T-helper 2 cell treated with Interferon-gamma antibody and Interleukin-4, amounts not matched to agents 5 μg/mL and 100 μg/mL, for 36 hours (primary cell): ENCODE data around the gene AGFG1.
"Not testable (repeated sequence)": the region's sequence is repeated elsewhere in the genome, so short reads cannot be mapped to it uniquely, and the experiment has no call there.

Source experiments
- DNase-seq: peaks from one replicate; pipeline ENCODE4 v3.0.0; 2021; ENCODE audit warnings: low spot score
- H3K27ac Mint-ChIP-seq: one replicate; pipeline ENCODE4 v1.8.0; 2021; ENCODE audit warnings: mild to moderate bottlenecking, mixed read lengths
- H3K27me3 Mint-ChIP-seq: one replicate; pipeline ENCODE4 v1.8.0; 2021; ENCODE audit warnings: low read depth, mixed read lengths
- H3K36me3 Mint-ChIP-seq: one replicate; pipeline ENCODE4 v1.8.0; 2021; ENCODE audit warnings: low read depth, mixed read lengths
- H3K4me1 Mint-ChIP-seq: one replicate; pipeline ENCODE4 v1.8.0; 2021; ENCODE audit warnings: low read depth, mixed read lengths
- H3K4me3 Mint-ChIP-seq: one replicate; pipeline ENCODE4 v1.8.0; 2022; ENCODE audit warnings: mild to moderate bottlenecking, moderate library complexity, mixed read lengths
- H3K9me3 Mint-ChIP-seq: one replicate; pipeline ENCODE4 v1.8.0; 2021; ENCODE audit warnings: mixed read lengths

The AGFG1 gene

DNA sequence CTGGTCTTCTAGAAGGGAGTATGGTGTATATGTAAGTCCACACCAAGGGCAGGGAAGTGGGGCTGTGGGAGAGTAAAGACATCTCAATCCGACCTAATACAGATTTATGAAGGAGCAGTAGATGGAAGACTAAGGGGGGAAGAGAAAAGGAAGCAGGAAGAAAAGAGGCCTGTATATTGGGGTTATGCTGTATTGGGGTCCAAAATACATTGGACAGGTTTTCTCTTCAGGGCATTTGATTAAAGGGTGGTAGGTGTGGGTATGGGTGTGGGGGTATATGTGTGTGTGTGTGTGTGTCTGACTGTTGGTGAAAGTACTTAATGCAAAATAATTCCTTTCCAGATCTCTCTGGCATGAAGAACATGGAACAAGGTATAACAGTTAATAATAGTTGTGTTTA lies 93.1 kb downstream of the AGFG1 start:
- no peaks in the 10 kb centered on the region for H3K27me3 Mint-ChIP-seq
- peaks cover 2% of the 10 kb centered on the region for H3K36me3 Mint-ChIP-seq
- no peak overlapping the region for H3K4me3 Mint-ChIP-seq
- DNase-seq: no peak
- H3K9me3 Mint-ChIP-seq: no peaks in the 10 kb centered on the region
- no peak overlapping the region for H3K27ac Mint-ChIP-seq
- no peaks in the 10 kb centered on the region for H3K4me1 Mint-ChIP-seq

DNA sequence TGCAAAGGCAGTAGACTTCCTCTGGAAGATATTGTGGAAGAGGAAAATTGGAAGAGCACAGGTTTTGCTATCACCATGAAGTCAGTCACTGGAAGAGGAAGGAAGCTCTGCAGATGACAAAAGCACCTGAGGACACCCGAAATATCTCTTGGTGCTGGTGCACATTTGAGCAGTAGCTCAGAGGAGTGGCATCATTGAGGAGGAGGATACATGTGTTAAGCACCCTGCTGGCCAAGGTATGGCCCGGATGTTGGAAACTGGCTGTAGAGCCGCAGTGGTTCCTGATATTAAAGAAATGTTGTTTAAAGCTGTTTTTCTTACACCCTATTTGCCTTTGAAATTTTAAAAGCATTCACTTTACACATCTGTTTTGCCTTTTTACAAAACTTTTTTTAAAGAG lies 94.1 kb downstream of the AGFG1 start:
- Mint-ChIP-seq H3K9me3 (no peaks in the 10 kb centered on the region), H3K27ac (no peak overlapping the region), H3K4me3 (no peak overlapping the region), H3K27me3 (no peaks in the 10 kb centered on the region), H3K36me3 (peaks cover 2% of the 10 kb centered on the region), H3K4me1 (no peaks in the 10 kb centered on the region)
- DNase-seq: no peak

DNA sequence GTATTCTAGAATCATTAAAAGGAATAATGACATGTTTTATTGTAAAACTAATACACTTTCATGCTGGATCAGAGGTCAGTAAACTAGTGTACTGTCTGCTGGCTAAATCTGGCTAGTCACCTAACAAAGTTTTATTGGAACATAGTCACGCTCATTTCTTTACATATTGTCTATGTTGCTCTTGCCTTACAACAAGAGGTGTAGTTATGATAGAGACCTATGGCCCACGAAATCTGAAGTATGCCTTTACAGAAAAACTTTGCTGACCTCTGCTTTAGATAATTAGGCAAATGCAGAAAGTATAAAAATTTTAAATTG lies 96.9 kb downstream of the AGFG1 start:
- Mint-ChIP-seq H3K27me3 (peaks cover 2% of the 10 kb centered on the region), H3K4me1 (no peaks in the 10 kb centered on the region), H3K4me3 (no peak overlapping the region), H3K9me3 (no peaks in the 10 kb centered on the region), H3K36me3 (no peaks in the 10 kb centered on the region), H3K27ac (no peak overlapping the region)
- no peak for DNase-seq

DNA sequence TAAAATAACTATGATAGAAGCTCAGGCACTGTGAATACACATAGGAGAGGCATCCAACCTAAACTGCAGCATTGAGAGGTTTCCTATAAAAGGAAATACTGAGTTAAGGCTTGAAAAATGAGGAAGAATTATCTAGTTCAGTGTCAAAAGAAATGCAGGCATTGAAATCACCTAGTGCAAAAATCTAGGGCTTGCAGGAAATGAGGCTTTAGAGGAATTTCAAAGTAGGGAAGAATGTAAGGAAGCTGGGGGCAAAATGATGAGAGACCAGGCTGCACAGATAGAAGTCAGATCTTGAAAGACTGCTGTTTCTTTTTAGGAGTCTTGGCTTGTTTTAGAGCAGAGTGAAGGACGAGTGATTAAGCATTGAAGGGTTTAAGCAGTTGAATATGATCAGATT lies 98.7 kb downstream of the AGFG1 start:
- H3K36me3 Mint-ChIP-seq: no peaks in the 10 kb centered on the region
- DNase-seq: no peak
- no peak overlapping the region for H3K27ac Mint-ChIP-seq
- H3K9me3 Mint-ChIP-seq: no peaks in the 10 kb centered on the region
- no peak overlapping the region for H3K4me3 Mint-ChIP-seq
- H3K4me1 Mint-ChIP-seq: no peaks in the 10 kb centered on the region
- peaks cover 2% of the 10 kb centered on the region for H3K27me3 Mint-ChIP-seq

DNA sequence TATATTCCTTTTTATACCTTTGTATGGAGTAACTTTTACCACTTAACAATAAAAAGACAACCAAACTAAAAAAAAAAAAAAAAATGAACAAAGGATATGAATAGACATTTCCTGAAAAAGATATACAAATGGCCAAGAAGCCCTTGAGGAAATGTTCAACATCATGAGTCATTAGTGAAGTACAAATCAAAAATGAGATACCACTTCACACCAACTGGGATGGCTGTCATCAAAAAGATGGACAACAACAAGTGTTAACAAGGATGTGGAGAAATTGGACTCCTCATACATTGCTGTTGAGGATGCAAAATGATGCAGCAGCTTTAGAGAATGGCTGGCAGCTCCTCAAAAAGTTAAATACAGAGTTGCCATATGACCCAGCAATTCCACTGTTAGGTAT lies 104.2 kb downstream of the AGFG1 start:
- DNase-seq: no peak
- Mint-ChIP-seq H3K36me3 (no peaks in the 10 kb centered on the region), H3K4me3 (no peak overlapping the region), H3K27ac (no peak overlapping the region), H3K9me3 (no peaks in the 10 kb centered on the region), H3K27me3 (peaks cover 22% of the 10 kb centered on the region), H3K4me1 (no peaks in the 10 kb centered on the region)

DNA sequence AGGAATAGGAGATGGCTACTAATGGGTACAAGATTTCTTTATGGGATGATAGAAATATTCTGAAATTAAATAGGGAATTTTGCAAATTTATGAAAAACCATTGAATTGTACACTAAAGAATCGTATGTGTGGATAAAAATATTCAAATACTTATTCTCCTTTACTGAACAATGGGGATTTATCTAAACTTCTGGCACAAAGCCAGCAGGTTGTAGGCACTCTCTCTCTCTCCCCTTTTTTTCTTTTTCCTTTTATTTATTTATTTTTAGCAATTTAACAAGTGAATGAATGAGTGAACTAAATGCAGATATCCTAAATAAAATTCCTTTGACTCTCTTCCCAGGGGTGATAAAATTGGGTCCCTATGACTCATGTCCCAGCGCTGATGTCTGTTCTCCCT lies 104.9 kb downstream of the AGFG1 start:
- no peaks in the 10 kb centered on the region for H3K4me1 Mint-ChIP-seq
- DNase-seq: no peak
- H3K27ac Mint-ChIP-seq: no peak overlapping the region
- no peaks in the 10 kb centered on the region for H3K36me3 Mint-ChIP-seq
- H3K9me3 Mint-ChIP-seq: no peaks in the 10 kb centered on the region
- H3K27me3 Mint-ChIP-seq: peaks cover 25% of the 10 kb centered on the region
- no peak overlapping the region for H3K4me3 Mint-ChIP-seq

DNA sequence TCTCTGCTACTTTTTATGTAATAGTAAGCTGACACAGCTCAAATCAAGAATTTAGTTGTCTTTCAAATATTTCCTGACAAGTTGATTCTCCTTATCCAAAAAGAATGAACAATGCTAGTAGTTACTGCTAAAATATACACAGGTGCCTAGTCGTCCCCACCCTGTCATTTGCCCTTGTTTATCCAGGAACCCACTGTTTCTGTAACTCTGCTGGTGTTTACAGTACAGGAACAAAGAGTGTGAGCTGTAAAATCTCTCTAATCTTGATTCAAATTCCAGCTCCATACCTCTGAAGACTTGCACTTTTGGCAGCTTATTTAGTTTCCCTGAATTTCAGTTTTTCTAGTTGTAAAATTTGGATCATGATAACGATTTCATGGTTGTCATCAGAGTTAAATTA lies 105.6 kb downstream of the AGFG1 start:
- H3K9me3 Mint-ChIP-seq: peaks cover 7% of the 10 kb centered on the region
- H3K27me3 Mint-ChIP-seq: peaks cover 26% of the 10 kb centered on the region
- DNase-seq: no peak
- no peaks in the 10 kb centered on the region for H3K4me1 Mint-ChIP-seq
- H3K36me3 Mint-ChIP-seq: no peaks in the 10 kb centered on the region
- no peak overlapping the region for H3K27ac Mint-ChIP-seq
- no peak overlapping the region for H3K4me3 Mint-ChIP-seq

DNA sequence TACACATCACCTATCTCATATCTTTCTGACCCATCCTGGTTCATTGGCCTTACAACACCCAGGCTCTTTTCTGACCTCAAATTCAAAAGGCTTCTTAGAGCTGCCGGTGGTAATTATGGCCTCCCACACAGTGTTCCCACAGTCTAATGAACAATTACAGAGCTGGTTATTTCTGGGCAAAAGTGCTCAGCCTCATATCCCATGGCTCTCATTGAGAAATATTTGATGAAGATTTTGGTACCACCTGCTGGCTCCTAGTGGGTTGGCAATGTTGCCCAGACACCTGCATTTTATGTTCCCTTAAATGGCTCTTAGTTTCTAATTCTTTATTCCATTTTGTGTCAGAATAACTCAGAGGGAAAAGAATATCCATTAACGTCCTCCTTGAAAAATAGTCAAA lies 106.7 kb downstream of the AGFG1 start:
- H3K9me3 Mint-ChIP-seq: peaks cover 12% of the 10 kb centered on the region
- H3K27ac Mint-ChIP-seq: no peak overlapping the region
- no peak for DNase-seq
- no peaks in the 10 kb centered on the region for H3K4me1 Mint-ChIP-seq
- H3K36me3 Mint-ChIP-seq: no peaks in the 10 kb centered on the region
- H3K4me3 Mint-ChIP-seq: no peak overlapping the region
- H3K27me3 Mint-ChIP-seq: peaks cover 25% of the 10 kb centered on the region

DNA sequence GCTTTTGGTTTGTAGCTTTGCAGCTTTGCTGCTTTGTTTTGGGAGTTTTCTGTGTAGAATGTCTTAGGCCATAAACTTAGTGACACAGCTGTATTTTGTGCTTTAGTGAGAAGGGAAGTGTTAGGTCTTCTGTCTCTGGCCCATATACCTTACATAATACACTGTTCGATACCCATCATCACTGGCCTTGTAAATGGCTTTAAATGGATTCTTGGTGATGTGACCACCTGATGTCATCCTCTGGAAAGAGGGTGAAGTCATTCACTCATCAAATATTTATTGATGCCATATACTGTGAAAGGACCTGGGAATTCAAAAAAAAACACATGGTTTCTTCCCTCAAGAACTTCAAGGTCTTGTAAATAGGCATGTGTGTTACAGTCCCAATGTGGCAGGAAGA lies 107.8 kb downstream of the AGFG1 start:
- Mint-ChIP-seq H3K4me1 (no peaks in the 10 kb centered on the region), H3K9me3 (peaks cover 12% of the 10 kb centered on the region), H3K4me3 (no peak overlapping the region), H3K36me3 (no peaks in the 10 kb centered on the region), H3K27me3 (peaks cover 25% of the 10 kb centered on the region), H3K27ac (no peak overlapping the region)
- DNase-seq: no peak

DNA sequence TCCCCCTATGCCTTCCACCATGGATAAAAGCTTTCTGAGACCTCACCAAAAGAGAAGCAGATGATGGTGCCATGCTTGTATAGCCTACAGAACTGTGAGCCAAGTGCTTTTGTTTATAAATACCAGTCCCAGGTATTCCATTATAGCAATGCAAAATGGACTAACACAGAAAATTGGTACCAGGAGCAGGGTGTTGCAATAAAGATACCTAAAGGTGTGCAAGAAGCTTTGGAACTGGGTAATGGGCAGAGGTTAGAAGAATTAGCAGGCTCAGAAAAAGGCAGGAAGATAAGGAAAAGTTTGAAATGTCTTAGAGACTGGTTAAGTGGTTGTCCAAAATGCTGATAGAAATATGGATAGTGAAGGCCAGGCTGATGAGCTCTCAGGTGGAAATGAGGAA lies 110.4 kb downstream of the AGFG1 start:
- H3K36me3 Mint-ChIP-seq: no peaks in the 10 kb centered on the region
- peaks cover 12% of the 10 kb centered on the region for H3K9me3 Mint-ChIP-seq
- no peak overlapping the region for H3K27ac Mint-ChIP-seq
- no peaks in the 10 kb centered on the region for H3K4me1 Mint-ChIP-seq
- H3K27me3 Mint-ChIP-seq: peaks cover 21% of the 10 kb centered on the region
- H3K4me3 Mint-ChIP-seq: no peak overlapping the region
- no peak for DNase-seq

DNA sequence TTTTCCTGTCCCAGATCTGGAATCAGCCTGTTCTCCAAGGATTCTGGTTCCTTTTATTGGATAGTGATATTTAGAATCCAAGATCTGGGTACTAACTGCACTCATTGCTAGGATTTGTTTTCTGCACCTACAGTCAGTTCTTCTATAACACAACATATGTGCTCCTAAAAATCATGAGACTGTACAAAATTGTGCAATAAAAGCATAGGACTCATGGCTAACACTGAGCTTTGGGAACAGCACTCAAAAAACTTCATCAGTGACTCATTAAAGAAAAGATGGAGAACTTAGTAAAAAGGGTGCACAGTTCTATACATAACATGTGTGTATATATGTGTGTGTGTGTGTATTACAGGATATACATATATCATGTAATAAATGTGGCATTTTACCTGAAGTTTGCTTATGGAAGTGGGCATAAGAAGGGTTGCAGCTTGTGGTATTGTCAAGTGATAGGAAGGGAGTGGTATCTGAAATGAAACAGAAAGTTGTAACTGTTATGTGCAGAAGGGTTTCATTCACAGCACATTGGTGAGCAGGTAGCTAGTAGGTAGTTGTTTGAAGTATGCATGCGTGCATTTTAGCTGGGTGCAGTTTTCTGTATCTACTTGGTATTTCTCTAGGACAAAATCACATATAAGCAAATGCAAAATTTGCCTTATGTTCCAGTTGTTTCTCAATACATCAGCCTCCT lies 120.9 kb downstream of the AGFG1 start:
- Mint-ChIP-seq H3K27ac (no peak overlapping the region), H3K27me3 (peaks cover 30% of the 10 kb centered on the region), H3K36me3 (no peaks in the 10 kb centered on the region), H3K4me1 (peaks cover 9% of the 10 kb centered on the region), H3K4me3 (no peak overlapping the region), H3K9me3 (peaks cover 4% of the 10 kb centered on the region)
- DNase-seq: no peak

DNA sequence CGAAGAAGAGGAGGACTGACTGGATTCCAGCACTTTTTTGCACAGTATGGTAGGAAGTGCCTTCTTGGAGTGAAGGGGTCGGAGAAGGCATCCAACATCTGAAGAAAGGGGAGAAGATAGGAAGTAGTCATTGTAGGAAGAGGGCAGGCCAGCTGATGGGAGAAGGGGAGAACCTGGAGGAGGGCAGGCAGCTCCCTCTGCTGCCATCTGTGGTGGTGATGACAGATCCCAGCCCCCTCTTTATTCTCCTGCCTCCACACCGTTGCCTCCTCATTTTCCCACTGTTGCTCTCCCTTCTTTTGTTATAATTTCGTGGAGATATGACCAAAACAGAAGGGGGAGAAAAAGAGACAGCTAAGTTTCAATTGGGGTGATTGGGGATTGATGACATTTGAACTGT lies 123.8 kb downstream of the AGFG1 start:
- no peak overlapping the region for H3K4me3 Mint-ChIP-seq
- no peak for DNase-seq
- H3K36me3 Mint-ChIP-seq: no peaks in the 10 kb centered on the region
- no peak overlapping the region for H3K27ac Mint-ChIP-seq
- H3K4me1 Mint-ChIP-seq: peaks cover 9% of the 10 kb centered on the region
- peaks cover 18% of the 10 kb centered on the region for H3K27me3 Mint-ChIP-seq
- H3K9me3 Mint-ChIP-seq: no peaks in the 10 kb centered on the region

DNA sequence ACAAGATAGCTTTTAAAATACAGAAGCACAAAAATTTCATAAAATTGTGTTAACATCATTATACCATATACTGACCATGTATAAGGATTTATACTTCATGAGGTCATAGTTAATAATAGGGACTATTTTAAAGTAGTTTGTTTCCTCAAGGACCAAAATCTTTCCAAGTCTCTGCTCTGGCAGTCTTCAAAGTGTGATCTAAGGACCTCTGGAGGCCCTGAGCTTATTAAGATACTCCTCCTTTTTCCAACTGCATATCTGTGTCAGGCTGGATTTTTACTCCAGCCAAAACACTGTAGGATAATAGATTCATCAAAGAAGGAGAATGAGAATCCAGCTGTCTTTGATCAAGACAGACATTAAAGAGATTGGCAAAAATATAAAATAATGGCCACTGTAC lies 125.1 kb downstream of the AGFG1 start:
- H3K4me3 Mint-ChIP-seq: no peak overlapping the region
- no peaks in the 10 kb centered on the region for H3K9me3 Mint-ChIP-seq
- no peak for DNase-seq
- peaks cover 9% of the 10 kb centered on the region for H3K4me1 Mint-ChIP-seq
- H3K27ac Mint-ChIP-seq: no peak overlapping the region
- no peaks in the 10 kb centered on the region for H3K36me3 Mint-ChIP-seq
- peaks cover 15% of the 10 kb centered on the region for H3K27me3 Mint-ChIP-seq

DNA sequence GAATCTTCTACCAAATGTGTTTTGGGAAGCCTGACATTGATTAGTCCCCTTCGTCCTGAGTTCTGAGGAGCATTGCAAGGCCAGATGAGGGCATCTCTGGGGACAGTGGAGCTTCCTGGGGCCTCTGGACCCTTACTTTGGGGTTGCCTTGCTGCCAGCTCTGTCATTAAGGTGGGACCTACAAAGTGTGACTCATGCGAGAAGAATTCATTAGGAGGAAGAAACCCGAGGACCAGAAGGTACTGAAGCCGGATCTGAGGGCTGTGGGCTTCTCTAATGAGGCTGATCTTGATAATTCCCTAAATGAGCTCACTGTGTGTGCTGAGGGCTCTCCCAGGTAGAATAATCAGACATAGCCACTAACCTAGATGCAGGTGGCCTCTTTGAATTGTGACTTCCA lies 126.0 kb downstream of the AGFG1 start:
- H3K27me3 Mint-ChIP-seq: peaks cover 15% of the 10 kb centered on the region
- H3K36me3 Mint-ChIP-seq: no peaks in the 10 kb centered on the region
- H3K4me1 Mint-ChIP-seq: peaks cover 5% of the 10 kb centered on the region
- no peak overlapping the region for H3K27ac Mint-ChIP-seq
- no peaks in the 10 kb centered on the region for H3K9me3 Mint-ChIP-seq
- H3K4me3 Mint-ChIP-seq: no peak overlapping the region
- DNase-seq: no peak

DNA sequence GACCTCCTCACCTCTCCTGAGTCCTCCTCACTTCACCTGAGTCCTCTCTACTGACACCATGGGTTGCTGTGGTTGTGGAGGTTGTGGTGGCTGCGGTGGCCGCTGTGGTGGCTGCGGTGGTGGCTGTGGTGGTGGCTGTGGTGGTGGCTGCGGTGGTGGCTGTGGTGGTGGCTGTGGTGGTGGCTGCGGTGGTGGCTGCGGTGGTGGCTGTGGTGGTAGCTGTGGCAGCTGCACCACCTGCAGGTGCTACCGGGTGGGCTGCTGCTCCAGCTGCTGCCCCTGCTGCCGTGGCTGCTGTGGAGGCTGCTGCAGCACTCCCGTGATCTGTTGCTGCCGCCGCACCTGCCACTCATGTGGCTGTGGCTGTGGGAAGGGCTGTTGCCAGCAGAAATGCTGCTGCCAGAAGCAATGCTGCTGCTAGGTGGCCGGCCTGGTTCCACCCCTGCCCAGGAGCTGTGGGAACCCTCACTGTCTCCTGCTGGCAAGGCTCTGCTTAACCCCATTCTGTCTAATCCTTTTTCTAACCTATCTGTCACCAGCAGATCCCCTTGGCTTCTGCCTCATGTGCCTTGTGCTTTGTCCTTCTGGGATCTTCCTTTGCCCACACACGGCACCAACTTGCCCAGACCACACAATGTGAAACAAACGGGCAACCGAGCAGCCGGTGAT lies 127.0 kb downstream of the AGFG1 start, which contains the start of gene SCYGR2:
Gene SCYGR2 (plus strand): TSS at position 59 of the 669 bp plus-strand sequence. CDS start 0 bp downstream, at position 59.
- H3K4me3 Mint-ChIP-seq, H3K27ac Mint-ChIP-seq, H3K4me1 Mint-ChIP-seq, H3K36me3 Mint-ChIP-seq, H3K9me3 Mint-ChIP-seq, DNase-seq: not testable (repeated sequence)
- H3K27me3 Mint-ChIP-seq: peaks cover 13% of the 10 kb centered on the region
